Suprapubic skin (tissue), 4 donors: ENCODE measurements around the gene MCTP2.

ENCODE experiments used
- EP300 ChIP-seq: sonication (generic); formaldehyde crosslinking; IDR thresholded peaks from one replicate; pipeline ENCODE4 v1.6.1; 2017; ENCODE audit warnings: antibody characterized with exemption
- POLR2A ChIP-seq, 2 donors: fragments of 450-650 bp; IDR thresholded peaks; one replicate each; pipeline ENCODE4 v1.6.1; 2017; ENCODE audit warnings: antibody characterized with exemption in 2 of 2, mild to moderate bottlenecking in 2 of 2, moderate library complexity in 2 of 2
- POLR2AphosphoS5 ChIP-seq, 3 donors: sonication (generic); formaldehyde crosslinking; IDR thresholded peaks; one replicate each; pipeline ENCODE4 v1.6.1; 2017; ENCODE audit warnings: antibody characterized with exemption in 3 of 3
- TF ChIP-seq, protein P1 (sequence below), 2 donors: fragments of 200-600 bp in 1 of 2; fragments of 450-650 bp in 1 of 2; sonication (generic) in 1 of 2; IDR thresholded peaks; one replicate each; pipeline ENCODE4 v1.5.1; 2016 to 2019; ENCODE audit warnings: antibody characterized with exemption in 2 of 2, mild to moderate bottlenecking in 1 of 2, moderate library complexity in 1 of 2

DNA sequence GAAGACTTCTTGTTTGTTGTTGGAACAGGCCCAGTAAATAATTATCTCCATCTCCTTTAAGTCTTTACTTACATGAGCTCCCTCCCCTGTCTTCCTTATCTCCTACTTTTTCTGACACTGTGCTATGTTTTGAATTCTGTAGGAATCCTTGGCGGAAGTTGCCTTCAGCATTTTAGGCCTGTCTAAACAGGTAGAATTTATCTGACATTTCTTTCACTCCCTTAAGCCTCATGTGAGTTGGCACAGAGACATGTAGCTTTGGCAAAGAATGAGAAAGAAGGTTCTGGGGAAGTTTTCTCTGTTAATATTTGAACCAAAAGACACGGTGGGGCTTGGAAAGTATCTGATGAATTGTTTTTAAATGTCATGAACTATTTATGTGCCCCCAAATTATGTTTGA, 8.1 kb downstream of the MCTP2 start:
- TF ChIP-seq, protein P1, sequence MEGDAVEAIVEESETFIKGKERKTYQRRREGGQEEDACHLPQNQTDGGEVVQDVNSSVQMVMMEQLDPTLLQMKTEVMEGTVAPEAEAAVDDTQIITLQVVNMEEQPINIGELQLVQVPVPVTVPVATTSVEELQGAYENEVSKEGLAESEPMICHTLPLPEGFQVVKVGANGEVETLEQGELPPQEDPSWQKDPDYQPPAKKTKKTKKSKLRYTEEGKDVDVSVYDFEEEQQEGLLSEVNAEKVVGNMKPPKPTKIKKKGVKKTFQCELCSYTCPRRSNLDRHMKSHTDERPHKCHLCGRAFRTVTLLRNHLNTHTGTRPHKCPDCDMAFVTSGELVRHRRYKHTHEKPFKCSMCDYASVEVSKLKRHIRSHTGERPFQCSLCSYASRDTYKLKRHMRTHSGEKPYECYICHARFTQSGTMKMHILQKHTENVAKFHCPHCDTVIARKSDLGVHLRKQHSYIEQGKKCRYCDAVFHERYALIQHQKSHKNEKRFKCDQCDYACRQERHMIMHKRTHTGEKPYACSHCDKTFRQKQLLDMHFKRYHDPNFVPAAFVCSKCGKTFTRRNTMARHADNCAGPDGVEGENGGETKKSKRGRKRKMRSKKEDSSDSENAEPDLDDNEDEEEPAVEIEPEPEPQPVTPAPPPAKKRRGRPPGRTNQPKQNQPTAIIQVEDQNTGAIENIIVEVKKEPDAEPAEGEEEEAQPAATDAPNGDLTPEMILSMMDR (IDR thresholded peaks at IDR 0.05), result no peak
- TF ChIP-seq POLR2A (IDR thresholded peaks at IDR 0.05) (no peak), POLR2AphosphoS5 (IDR thresholded peaks at IDR 0.05) (no peak), EP300 (no peak)
